ENCODE results near the gene EZH2.

DNA sequence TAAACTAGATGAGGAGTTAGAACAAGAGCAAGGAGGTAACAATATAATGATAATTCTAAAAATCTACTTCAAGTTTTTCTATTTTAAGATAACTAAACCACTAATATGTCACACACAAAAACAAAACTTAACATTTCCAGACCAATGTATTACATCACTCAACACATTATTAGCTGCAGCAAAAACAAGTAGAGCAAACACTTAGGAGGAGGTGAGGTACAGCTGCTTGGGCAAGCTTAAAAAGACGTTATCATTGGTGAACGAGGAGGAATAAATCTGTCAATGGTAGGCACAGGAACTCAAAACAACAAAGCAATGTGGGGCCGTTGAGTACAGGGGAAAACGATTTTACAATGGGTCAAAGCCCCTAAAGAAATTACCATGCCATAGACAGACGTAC is 58.8 kb downstream of the EZH2 start:
- TF ChIP-seq, protein P1, sequence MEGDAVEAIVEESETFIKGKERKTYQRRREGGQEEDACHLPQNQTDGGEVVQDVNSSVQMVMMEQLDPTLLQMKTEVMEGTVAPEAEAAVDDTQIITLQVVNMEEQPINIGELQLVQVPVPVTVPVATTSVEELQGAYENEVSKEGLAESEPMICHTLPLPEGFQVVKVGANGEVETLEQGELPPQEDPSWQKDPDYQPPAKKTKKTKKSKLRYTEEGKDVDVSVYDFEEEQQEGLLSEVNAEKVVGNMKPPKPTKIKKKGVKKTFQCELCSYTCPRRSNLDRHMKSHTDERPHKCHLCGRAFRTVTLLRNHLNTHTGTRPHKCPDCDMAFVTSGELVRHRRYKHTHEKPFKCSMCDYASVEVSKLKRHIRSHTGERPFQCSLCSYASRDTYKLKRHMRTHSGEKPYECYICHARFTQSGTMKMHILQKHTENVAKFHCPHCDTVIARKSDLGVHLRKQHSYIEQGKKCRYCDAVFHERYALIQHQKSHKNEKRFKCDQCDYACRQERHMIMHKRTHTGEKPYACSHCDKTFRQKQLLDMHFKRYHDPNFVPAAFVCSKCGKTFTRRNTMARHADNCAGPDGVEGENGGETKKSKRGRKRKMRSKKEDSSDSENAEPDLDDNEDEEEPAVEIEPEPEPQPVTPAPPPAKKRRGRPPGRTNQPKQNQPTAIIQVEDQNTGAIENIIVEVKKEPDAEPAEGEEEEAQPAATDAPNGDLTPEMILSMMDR (conservative IDR thresholded peaks at IDR 0.05; ENCODE audit: low read depth, low read length): no peak
- TF ChIP-seq SMC3 (IDR thresholded peaks at IDR 0.05; ENCODE audit: low read depth, low read length) (no peak), POLR2A (IDR thresholded peaks at IDR 0.05; ENCODE audit: low read depth, low read length) (no peak), CEBPB (IDR thresholded peaks at IDR 0.05; ENCODE audit: low read depth, low read length) (no peak), MAZ (IDR thresholded peaks at IDR 0.05; ENCODE audit: borderline replicate concordance, low read depth, low read length) (no peak), MAFK (IDR thresholded peaks at IDR 0.05; ENCODE audit: low read depth, low read length) (no peak), NFE2L2 (IDR thresholded peaks at IDR 0.05; ENCODE audit: low read depth, low read length) (no peak)
- TF ChIP-seq, protein P2, sequence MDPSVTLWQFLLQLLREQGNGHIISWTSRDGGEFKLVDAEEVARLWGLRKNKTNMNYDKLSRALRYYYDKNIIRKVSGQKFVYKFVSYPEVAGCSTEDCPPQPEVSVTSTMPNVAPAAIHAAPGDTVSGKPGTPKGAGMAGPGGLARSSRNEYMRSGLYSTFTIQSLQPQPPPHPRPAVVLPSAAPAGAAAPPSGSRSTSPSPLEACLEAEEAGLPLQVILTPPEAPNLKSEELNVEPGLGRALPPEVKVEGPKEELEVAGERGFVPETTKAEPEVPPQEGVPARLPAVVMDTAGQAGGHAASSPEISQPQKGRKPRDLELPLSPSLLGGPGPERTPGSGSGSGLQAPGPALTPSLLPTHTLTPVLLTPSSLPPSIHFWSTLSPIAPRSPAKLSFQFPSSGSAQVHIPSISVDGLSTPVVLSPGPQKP (IDR thresholded peaks at IDR 0.05; ENCODE audit: borderline replicate concordance, low read depth, low read length): no peak
